Spleen (tissue), 7 donors: Measurements from ENCODE around the gene OPHN1.

Experiments
- POLR2A ChIP-seq, 3 donors: fragments of 450-650 bp; IDR thresholded peaks; one replicate each; pipeline ENCODE4 v1.5.1; 2017; ENCODE audit warnings: antibody characterized with exemption in 3 of 3, mild to moderate bottlenecking in 1 of 3
- POLR2AphosphoS5 ChIP-seq, 3 donors: sonication (generic); formaldehyde crosslinking; IDR thresholded peaks; one replicate each; pipeline ENCODE4 v1.5.1; 2017; ENCODE audit warnings: antibody characterized with exemption in 3 of 3
- TF ChIP-seq, protein P1 (sequence below), 11 experiments: fragments of 200-600 bp in 7 of 11; fragments of 450-650 bp in 4 of 11; sonication (generic) in 4 of 11; IDR thresholded peaks in 8 of 11; conservative IDR thresholded peaks in 3 of 11; 1 replicate in 7 of 11; 2 replicates in 4 of 11; pipeline versions ENCODE4 v1.4.0 to v1.8.0; 2016 to 2021; ENCODE audit warnings: antibody characterized with exemption in 11 of 11, inconsistent platforms in 4 of 11, mild to moderate bottlenecking in 1 of 11
- donor health status: DM: no; HTN: no; CAD: no; lungs with moderate emphysema.
- donor health status: DM: no; HTN: no; CAD: no.
- donor health status: DM: no; HTN: no; CAD: no.

DNA sequence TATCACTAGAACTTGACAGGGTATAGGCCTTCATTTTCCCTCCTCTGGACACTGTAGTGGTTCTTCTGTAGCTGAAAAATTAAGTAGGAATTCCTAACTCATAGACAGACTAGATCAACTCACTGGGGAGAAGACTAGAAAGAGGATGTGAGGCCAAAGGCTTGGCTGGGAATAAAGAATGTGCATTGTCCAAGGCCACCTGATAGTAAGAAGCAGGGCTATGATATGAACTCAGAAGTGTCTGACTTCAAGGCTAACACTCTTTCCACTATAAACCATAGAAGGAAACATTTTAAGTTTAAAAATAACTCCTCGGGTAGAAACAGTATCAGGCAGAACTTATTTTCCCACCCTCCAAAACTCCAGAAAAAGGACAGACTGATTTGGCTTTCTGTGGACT, 346.6 kb downstream of the OPHN1 start:
- TF ChIP-seq, protein P1, sequence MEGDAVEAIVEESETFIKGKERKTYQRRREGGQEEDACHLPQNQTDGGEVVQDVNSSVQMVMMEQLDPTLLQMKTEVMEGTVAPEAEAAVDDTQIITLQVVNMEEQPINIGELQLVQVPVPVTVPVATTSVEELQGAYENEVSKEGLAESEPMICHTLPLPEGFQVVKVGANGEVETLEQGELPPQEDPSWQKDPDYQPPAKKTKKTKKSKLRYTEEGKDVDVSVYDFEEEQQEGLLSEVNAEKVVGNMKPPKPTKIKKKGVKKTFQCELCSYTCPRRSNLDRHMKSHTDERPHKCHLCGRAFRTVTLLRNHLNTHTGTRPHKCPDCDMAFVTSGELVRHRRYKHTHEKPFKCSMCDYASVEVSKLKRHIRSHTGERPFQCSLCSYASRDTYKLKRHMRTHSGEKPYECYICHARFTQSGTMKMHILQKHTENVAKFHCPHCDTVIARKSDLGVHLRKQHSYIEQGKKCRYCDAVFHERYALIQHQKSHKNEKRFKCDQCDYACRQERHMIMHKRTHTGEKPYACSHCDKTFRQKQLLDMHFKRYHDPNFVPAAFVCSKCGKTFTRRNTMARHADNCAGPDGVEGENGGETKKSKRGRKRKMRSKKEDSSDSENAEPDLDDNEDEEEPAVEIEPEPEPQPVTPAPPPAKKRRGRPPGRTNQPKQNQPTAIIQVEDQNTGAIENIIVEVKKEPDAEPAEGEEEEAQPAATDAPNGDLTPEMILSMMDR (IDR thresholded peaks at IDR 0.05 in 8 of 11, conservative IDR thresholded peaks at IDR 0.05 in 3 of 11) = no peak
- TF ChIP-seq POLR2AphosphoS5 (IDR thresholded peaks at IDR 0.05) (no peak), POLR2A (IDR thresholded peaks at IDR 0.05) (no peak)
